DND-41 (cell line): ENCODE results near the gene SMIM35.
A peak's percentile ranks its signal among the peaks of the same experiment; 100 is the strongest.

Source experiments
- ATAC-seq: fragments of 200-7000 bp; cut with Tn5 transposase; 3 replicates; pipeline ENCODE4 v1.9.1; 2021; ENCODE audit warnings: low read depth; ENCODE audit not compliant: insufficient read depth
- DNase-seq: peaks from one replicate; pipeline ENCODE4 v3.0.0-alpha.2; 2020
- H2AFZ ChIP-seq: 2 replicates; pipeline ENCODE4 v1.6.0; 2012; ENCODE audit warnings: low read depth, low read length
- H3K27ac ChIP-seq: 2 replicates; pipeline ENCODE4 v1.5.1; 2012; ENCODE audit warnings: low read length, inconsistent platforms
- H3K27me3 ChIP-seq: fragments of 200-600 bp; sonication (generic); 2 replicates; pipeline ENCODE4 v1.6.0; 2012; ENCODE audit warnings: low read length, mild to moderate bottlenecking, inconsistent platforms; ENCODE audit not compliant: insufficient read depth, poor library complexity
- H3K36me3 ChIP-seq: 2 replicates; pipeline ENCODE4 v1.5.1; 2012; ENCODE audit warnings: low read length, inconsistent platforms; ENCODE audit not compliant: insufficient read depth
- H3K4me1 ChIP-seq: 2 replicates; pipeline ENCODE4 v1.5.1; 2012; ENCODE audit warnings: mild to moderate bottlenecking, low read length; ENCODE audit not compliant: insufficient read depth
- H3K4me2 ChIP-seq: 2 replicates; pipeline ENCODE4 v1.6.0; 2012; ENCODE audit warnings: mild to moderate bottlenecking, moderate library complexity, low read length, inconsistent platforms; ENCODE audit not compliant: insufficient read depth
- H3K4me3 ChIP-seq, 2 experiments: fragments of 200-600 bp in 1 of 2; shearing (Covaris generic) in 1 of 2; 2 replicates each; pipeline ENCODE4 v1.5.1; 2012 to 2016; ENCODE audit warnings: inconsistent platforms in 2 of 2, low read length in 2 of 2, mild to moderate bottlenecking in 2 of 2, low read depth in 1 of 2, moderate library complexity in 1 of 2
- H3K79me2 ChIP-seq: 2 replicates; pipeline ENCODE4 v1.6.0; 2012; ENCODE audit warnings: low read length, inconsistent platforms; ENCODE audit not compliant: insufficient read depth
- H3K9ac ChIP-seq: 2 replicates; pipeline ENCODE4 v1.6.0; 2012; ENCODE audit warnings: low read depth, mild to moderate bottlenecking, inconsistent platforms, low read length, moderate library complexity
- H3K9me3 ChIP-seq: 2 replicates; pipeline ENCODE4 v1.5.1; 2012; ENCODE audit warnings: low read length, moderate library complexity, mild to moderate bottlenecking, inconsistent platforms; ENCODE audit not compliant: insufficient read depth, severe bottlenecking
- H4K20me1 ChIP-seq: 2 replicates; pipeline ENCODE4 v1.6.0; 2012; ENCODE audit warnings: low read length; ENCODE audit not compliant: insufficient read depth
- EZH2 ChIP-seq: IDR thresholded peaks from 3 replicates; pipeline ENCODE4 v1.6.1; 2012; ENCODE audit warnings: borderline replicate concordance, low read depth, mild to moderate bottlenecking, moderate library complexity, low read length, inconsistent platforms; ENCODE audit not compliant: severe bottlenecking
- TF ChIP-seq, protein P1 (sequence below): IDR thresholded peaks from 2 replicates; pipeline ENCODE4 v1.5.1; 2012; ENCODE audit warnings: borderline replicate concordance, low read length, moderate library complexity, mild to moderate bottlenecking; ENCODE audit not compliant: poor library complexity, severe bottlenecking; ENCODE audit errors: extremely low read depth

The SMIM35 gene

DNA sequence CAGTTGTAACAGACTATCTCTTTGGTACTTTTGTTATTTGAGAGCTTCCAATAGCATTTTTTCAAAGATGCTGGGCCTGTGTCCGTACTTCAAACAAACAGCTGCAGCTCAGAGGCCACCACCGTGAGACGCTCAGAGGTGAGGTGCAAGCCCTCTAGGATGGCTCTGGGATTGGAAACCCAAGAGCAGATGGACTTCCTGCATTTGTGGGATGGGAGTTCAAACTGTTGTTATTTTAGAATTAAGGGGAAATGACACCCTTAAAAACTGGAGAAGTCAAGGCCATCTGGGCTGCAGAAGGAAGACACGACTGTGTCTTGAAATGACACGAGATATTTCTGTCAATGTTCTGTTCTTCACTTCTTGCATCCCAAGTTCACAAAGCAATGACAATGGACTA is 109.7 kb downstream of the SMIM35 start:
- Histone ChIP-seq H3K36me3 (no peaks in the 10 kb centered on the region), H2AFZ (no peak overlapping the region), H3K27ac (no peak overlapping the region), H3K4me1 (peaks cover 8% of the 10 kb centered on the region), H3K27me3 (no peaks in the 10 kb centered on the region), H3K4me3 (no peak overlapping the region), H3K79me2 (no peaks in the 10 kb centered on the region), H4K20me1 (no peaks in the 10 kb centered on the region), H3K9ac (no peak overlapping the region), H3K4me2 (no peak overlapping the region), H3K9me3 (no peaks in the 10 kb centered on the region)
- ATAC-seq (peak; percentile 44; the same call in 1 of the 3 replicates), DNase-seq (peak; percentile 12)
- no peak for TF ChIP-seq EZH2
- TF ChIP-seq, protein P1, sequence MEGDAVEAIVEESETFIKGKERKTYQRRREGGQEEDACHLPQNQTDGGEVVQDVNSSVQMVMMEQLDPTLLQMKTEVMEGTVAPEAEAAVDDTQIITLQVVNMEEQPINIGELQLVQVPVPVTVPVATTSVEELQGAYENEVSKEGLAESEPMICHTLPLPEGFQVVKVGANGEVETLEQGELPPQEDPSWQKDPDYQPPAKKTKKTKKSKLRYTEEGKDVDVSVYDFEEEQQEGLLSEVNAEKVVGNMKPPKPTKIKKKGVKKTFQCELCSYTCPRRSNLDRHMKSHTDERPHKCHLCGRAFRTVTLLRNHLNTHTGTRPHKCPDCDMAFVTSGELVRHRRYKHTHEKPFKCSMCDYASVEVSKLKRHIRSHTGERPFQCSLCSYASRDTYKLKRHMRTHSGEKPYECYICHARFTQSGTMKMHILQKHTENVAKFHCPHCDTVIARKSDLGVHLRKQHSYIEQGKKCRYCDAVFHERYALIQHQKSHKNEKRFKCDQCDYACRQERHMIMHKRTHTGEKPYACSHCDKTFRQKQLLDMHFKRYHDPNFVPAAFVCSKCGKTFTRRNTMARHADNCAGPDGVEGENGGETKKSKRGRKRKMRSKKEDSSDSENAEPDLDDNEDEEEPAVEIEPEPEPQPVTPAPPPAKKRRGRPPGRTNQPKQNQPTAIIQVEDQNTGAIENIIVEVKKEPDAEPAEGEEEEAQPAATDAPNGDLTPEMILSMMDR = no peak

DNA sequence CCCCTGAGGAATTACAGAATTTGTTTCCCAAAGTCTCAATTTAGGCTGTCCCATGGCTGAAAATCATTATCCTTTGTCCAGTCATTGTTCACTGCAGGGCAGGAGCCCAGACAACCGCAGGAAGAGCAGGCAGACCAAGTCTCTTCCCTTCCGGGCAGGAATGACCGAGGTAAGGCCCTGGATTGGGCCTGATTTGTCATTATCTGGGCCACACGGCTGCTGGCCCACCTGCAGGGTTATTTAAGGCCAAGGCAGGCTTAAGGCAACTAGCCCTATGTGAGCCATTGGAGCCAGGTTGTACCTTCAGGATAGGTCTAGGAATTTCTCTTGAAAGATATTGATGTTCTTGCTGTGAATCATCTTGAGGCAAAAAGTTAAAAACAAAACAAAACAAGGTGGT is 110.3 kb downstream of the SMIM35 start:
- H3K4me2 ChIP-seq = no peak overlapping the region
- TF ChIP-seq, protein P1 = no peak
- TF ChIP-seq EZH2 = no peak
- no peaks in the 10 kb centered on the region for H3K9me3 ChIP-seq
- H3K27ac ChIP-seq = no peak overlapping the region
- peaks cover 8% of the 10 kb centered on the region for H3K4me1 ChIP-seq
- H3K27me3 ChIP-seq = no peaks in the 10 kb centered on the region
- H2AFZ ChIP-seq = no peak overlapping the region
- ATAC-seq = no peak
- H4K20me1 ChIP-seq = no peaks in the 10 kb centered on the region
- H3K79me2 ChIP-seq = no peaks in the 10 kb centered on the region
- no peak overlapping the region for H3K4me3 ChIP-seq
- no peaks in the 10 kb centered on the region for H3K36me3 ChIP-seq
- H3K9ac ChIP-seq = no peak overlapping the region
- no peak for DNase-seq

DNA sequence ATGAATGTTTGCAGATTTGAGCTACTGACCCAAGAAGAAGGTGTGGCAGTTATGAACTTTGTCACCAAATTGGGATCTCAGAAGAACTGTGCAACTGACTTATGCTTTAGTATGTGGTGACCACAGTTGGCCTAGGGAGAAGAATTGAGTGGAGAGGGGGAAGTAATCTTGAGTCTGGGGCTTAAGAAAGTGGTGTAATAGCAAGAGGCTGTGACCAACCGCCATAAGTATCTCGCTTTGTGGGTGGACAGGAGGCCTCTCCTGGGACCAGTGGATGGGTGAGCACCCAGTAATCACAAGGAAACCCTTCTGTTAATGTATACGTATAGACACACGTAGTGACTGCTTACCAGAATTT is 113.3 kb downstream of the SMIM35 start:
- Histone ChIP-seq H3K4me1 (peaks cover 24% of the 10 kb centered on the region), H3K27me3 (no peaks in the 10 kb centered on the region), H3K4me2 (no peak overlapping the region), H3K9ac (no peak overlapping the region), H3K9me3 (no peaks in the 10 kb centered on the region), H3K36me3 (no peaks in the 10 kb centered on the region), H3K4me3 (no peak overlapping the region), H2AFZ (no peak overlapping the region), H3K79me2 (no peaks in the 10 kb centered on the region), H3K27ac (no peak overlapping the region), H4K20me1 (no peaks in the 10 kb centered on the region)
- DNase-seq (no peak), ATAC-seq (no peak)
- no peak for TF ChIP-seq EZH2
- TF ChIP-seq, protein P1 = no peak
